Stimulated activated CD4-positive, alpha-beta T cell treated with anti-CD3 and anti-CD28 coated beads, TNF-alpha, amount 100 ng/mL, for 48 hours (primary cell): Measurements from ENCODE around the gene ZSCAN20.
A peak's percentile ranks its signal among the peaks of the same experiment; 100 is the strongest.

Experiments
- DNase-seq, 3 donors: peaks; one replicate each; pipeline ENCODE4 v3.0.0-alpha.2; 2020; ENCODE audit warnings: low read depth in 3 of 3

The ZSCAN20 gene

DNA sequence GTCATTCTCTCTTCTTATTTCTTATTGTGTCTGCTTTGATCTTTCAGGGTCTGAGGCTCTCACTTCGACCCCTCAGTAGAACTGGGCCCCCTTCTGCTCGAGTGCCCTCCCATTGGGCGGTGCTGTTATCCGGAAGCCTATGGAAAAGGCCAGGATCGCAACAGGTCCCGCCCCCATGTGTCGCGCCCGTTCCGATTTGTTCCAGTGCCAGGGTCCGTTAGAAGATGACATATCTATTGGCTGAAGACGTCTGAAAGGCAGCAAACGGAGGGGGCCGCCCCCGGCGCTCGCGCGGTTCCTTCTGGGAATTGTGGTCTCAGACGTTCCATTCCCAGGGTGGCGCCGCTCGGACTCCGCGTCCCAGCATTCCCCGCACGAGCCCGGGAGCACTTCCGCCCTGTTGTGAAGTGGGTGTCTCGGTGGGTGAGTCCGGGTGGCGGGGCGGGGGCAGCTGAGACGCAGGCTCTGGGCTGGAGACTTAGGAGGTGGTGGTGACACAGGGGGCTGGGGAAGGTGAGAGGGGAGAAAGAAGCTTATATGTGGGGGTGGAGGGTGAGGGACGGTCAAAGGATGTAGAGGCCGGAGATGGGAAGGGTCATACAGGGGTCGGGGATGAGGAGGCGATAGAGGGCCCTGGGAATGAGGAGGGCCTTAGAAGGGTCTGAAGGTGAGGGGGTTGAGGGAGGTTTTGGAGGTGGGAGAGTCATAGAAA lies at the start of gene ZSCAN20:
Gene ZSCAN20, plus strand, starts transcription at position 377 of the 712 bp plus-strand sequence. CDS start 6,644 bp downstream, outside the sequence.
- DNase-seq = peak; percentile 81 to 88 (median 85)

GRCh38 chr1:33424205-33424604 lies 48.2 kb upstream of the ZSCAN20 start:
- no peak for DNase-seq

DNA sequence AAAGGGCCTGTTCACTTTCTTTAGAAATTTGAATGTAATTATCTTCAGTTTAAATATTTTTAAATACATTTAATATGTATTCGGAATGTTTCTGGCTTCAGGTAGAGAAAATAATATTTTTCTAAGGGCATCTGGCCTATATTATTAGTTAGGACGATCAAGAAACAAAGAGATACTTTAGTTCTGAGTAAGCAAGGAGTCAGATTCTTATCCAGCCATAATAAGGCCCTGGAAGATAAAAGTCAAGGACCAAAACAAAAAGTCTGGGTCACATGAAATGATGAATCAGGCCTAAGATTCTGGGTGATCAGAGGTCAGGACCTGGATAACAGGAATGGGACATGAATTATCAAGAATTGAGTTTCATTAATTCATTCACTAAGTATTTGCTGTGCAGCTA lies 47.8 kb upstream of the ZSCAN20 start:
- no peak for DNase-seq

- no peak for DNase-seq
Measured at GRCh38 chr1:33425900-33426299, 46.5 kb upstream of the ZSCAN20 start.

DNA sequence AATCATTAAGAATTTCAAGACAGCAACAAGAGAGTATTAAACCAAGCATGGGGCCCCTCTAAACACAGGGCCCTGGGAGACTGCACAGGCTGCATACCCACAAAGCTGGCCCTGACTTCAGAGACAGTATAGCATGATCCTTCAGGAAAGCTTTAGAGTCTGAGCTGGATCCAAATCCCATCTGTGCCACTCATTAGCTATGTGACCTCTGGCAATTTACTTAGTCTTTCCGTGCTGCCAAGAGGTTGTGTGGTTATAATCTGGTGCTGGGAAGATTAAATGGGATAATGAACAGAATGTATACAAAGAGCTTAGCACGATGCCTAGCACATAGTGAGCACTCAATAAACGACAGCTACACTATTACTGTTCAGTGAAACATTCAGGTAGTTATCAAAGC lies 45.5 kb upstream of the ZSCAN20 start:
- no peak for DNase-seq

DNA sequence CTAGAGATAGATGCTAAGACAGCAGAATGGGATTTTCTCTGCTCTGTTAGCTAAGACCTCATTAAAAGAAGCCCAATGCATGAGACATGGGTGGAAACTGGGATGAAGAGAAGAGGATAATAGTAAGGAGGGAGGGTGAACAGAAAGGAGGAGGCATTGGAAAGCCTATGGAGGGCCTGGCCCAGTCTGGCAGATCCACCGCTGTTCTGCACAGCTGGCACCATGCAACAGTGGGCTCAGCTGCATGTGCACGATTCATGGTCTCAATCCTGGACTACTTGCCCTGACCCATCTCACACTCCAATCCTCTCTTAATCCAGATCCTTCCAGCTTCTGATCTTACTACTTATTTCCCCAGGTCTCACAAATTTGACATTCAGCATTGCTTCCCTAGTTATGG lies 43.8 kb upstream of the ZSCAN20 start:
- DNase-seq = no peak

DNA sequence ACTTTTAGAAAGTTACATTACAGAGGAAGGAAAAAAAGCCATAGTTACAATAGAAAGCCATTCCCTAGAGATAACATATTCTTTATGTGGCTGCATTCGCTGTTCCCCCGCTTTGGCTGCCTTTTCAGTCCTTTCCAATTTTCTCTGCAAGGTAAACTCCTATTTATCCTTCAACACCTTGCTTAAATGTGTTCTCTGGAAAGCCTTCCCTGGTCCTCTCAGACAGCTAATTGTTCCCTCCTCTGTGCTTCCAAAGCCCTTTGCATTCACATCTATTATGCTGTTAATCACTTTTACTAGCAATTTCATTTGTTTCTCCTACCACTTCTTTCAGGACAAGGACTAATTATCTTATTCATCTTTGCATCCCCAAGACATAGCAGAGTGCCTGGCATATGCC lies 43.1 kb upstream of the ZSCAN20 start:
- DNase-seq = no peak

GRCh38 chr1:33429856-33430691 lies 42.4 kb upstream of the ZSCAN20 start:
- DNase-seq = no peak

DNA sequence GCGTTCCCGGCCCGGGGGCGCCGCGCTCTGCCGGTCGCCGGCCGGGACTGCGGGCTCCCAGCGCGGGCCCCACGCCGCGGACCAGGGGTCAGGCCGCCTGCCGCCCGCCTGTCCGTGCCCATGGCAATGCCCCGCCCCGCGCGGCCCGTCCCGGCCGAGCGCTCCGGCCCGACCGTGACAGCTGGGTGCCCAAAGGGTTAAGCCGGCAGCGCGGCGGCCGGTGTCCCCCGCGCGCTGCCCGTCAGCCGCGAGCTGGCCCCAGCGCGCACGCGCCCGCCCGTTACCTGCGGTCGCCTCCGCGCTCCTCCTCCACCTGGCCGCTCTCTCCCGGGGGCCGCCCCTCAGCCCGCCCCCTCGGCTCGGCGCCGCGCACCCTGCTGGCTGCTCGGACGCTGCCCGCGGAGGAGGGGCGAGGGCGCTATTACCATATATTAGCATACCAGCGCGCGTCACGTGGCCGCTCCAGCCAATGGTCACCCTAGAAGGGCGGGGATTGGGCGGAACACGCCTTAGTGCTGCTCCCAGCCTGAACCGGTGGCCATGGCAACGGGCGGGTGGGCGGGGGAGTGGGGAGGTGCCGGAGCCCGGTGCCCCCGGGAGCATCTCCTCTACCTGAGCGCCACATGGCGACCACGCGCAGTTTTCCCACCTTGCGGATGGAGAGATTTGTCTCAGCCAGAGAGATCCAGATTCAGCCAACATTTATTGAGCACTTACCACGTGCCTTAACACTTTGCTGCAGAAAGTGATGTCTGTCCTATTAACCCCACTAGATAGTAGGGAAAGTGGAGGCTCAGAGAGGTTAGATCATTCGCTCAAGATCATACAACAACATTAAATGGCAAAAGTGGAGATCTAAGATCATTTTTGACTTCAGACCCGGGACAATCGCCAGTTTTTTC lies 41.5 kb upstream of the ZSCAN20 start, which contains the start of gene PHC2:
Gene PHC2, minus strand, starts transcription at position 404 of the 902 bp plus-strand sequence. CDS start 55,556 bp downstream, outside the sequence.
- peak; percentile 86 to 87 (median 86) for DNase-seq

DNA sequence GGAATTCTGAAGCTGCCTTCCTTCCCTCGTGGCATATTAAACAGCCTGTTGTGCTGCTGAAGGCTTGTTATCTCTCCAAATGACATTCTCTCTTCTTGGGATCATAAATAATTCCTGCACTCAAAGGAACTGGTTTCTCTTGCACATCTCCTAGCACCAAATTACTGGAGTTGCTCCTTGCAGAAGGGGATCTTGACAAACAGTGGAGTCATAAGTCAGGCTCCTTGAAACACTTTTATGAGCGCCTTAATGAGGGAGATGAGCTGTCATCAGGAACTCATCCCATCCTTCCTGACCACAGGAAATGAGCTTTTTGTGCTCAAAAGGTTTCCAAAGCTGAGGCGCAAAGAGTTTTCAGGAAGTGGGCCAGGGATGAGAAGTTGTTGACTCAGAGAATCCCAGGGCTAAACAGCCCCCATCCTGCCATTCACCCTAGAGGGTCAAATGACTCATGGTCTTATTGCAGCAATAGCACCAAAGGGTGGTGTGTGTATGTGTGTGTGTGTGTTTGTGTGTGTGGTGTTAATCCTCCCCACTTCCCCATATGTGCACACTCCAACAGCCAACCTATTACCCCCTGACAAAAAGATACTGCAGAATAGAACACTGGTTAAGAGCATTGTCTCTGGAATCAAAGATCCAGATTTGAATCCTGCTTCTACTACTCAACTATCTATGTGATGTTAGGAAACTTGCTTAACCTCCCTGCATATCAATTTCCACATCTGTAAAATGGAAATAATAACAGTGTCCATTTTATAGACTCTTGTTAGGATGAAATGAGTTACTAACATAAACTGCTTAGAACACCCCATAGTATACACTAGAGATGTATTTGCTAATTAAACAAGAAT lies 38.7 kb upstream of the ZSCAN20 start:
- DNase-seq = no peak

GRCh38 chr1:33434363-33434750 lies 38.1 kb upstream of the ZSCAN20 start:
- no peak for DNase-seq

DNA sequence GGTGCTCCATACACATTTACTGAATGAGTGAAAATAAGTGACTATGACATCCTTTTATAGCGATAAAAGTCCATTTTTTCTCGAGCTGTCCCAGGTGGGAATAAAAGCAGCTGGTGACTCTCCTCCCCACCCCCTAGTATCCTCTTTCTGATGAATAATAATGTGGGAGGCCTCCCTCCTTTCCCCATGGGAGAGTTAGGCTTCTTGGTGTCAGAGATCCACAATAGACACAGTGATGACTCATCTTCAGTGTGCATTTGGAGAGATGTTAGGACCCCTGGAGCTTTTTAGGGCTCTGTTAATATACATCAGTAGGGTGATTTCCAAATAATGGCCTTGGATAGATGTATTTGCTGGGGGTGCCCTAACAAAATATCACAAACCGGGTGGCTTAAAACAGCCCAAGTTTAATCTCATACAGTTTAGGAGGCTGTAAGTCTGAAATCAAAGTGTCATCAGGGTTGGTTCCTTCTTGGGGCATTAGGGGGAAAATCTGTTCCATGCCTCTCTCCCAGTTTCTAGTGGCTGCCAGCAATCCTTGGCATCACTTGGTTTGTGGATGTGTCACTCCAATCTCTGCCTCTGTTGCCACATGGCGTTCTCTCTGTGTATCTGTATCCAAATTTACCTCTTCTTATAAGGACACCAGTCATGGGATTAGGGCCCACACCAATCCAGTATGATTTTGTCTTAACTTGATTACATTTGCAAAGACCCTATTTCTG lies 37.2 kb upstream of the ZSCAN20 start:
- no peak for DNase-seq

- no peak for DNase-seq
Measured at GRCh38 chr1:33436557-33437285, 35.7 kb upstream of the ZSCAN20 start.

- DNase-seq = no peak
Measured at GRCh38 chr1:33438364-33439160, 33.9 kb upstream of the ZSCAN20 start.

- DNase-seq = no peak
Measured at GRCh38 chr1:33439662-33440061, 32.8 kb upstream of the ZSCAN20 start.

DNA sequence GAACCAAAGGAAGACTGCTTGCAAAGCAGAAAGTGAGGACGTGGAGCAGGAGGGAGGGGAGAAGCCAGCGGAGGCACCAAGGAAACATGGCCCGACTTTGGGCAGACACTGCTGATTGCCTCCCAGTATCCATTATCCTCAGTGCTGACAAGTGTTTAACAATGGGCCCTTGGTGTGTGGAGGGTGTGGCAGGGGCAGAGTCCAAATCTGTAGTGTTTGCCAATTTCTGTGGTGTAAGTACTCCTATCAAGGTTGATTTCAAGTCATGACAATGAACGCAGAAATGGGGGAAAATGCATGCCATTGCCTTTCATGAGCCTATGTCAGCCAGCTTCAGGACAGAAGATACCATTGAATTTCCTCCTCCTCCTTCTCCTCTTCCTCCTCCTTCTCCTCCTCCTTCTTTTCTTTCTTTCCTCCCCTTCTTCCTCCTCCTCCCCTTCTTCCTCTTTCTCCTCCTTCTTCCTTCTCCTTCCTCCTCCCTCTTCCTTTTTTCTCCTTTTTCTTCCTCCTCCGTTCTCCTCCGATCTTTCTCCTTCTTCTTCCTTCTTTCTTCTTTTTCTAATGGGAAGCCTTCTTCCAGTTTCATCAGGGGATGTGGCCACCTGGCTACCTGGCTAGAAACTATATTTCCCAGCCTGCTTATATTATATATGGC lies 31.2 kb upstream of the ZSCAN20 start:
- no peak for DNase-seq

DNA sequence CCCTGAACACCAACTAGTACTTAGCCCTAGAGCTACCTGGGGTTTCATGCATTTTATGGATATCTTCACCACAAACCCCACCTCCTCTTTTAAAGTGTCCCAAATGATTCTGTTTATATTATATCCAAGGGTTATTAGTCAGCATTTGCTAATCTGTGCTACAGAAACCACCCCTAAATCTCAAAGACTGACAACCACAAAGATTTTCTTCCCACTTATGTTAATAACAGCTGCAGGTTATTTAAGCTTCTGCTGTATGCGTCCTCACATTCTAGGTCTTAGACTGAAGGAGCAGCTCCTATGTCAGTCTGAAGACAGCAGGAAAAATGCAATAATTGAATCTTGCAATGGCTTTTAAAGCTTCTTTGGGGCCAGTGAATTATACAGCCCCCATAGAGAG lies 30.3 kb upstream of the ZSCAN20 start:
- DNase-seq = no peak

DNA sequence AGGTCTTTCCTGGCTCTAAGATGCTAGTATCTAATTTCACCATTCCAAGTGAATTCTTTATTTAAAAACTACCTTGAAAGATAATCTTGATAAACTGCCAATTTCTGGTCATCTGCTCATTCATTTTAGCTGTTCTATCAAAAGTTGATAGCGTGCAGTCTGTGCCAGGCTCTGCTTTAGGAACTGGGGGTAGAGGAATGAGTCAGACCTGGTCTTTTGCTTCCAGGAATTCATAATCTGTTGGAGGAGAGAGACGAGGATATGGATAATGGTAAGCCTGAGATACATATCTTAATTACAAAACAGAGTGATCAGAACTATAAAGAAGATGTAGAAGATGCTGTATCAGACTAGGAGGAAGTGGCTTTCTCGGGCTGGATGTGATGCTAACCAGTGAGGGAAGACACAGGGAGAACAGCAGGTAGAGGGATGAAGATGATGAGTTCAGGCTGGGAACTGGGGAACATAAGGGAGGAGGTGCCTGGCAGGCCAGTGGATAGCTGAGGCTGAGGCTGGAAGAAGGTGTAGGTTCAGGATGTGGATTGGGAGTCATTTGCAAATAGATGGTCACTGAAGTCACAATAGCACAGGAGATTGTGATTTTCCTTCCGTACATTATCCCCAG lies 29.3 kb upstream of the ZSCAN20 start:
- DNase-seq = no peak
